Activated CD8-positive, alpha-beta memory T cell treated with anti-CD3 and anti-CD28 coated beads for 36 hours (primary cell): ENCODE data around the gene TUBA1C. TPM values are rescaled to one million over a fixed set of nuclear protein-coding genes. Genes with fewer than 3 reads are reported as not detected.
"Not testable (repeated sequence)": the region's sequence is repeated elsewhere in the genome, so short reads cannot be mapped to it uniquely, and the experiment has no call there.

Experiments used
- CTCF ChIA-PET: fragments of 350-600 bp; sonication (Branson Sonifier 250); formaldehyde crosslinking; loops from one replicate; lab custom pipeline; 2021; ENCODE audit warnings: antibody characterized with exemption; lab: Charles Lee
- POLR2A ChIA-PET: fragments of 350-600 bp; sonication (Branson Sonifier 250); formaldehyde crosslinking; loops from one replicate; lab custom pipeline; 2021; ENCODE audit warnings: antibody characterized with exemption; lab: Charles Lee
- total RNA-seq, 2 experiments: library from RNA; stranded (reverse); gene quantifications; one replicate each; pipeline ENCODE4 v1.2.3, GENCODE V29; 2021

Gene TUBA1C
- total RNA-seq, 2 experiments from 2014 or later, result 340 to 347 TPM

- ChIA-PET CTCF (interaction anchor here (1.0 to 1.9 kb wide), 4 partner anchors 10 to 81 kb away, joined by 3 to 5 read pairs (median 4); no protein-coding TSS in a partner anchor), POLR2A (no interaction called here)
Observed at GRCh38 chr12:49276304-49277290, 11.7 kb downstream of the TUBA1C start.

- CTCF ChIA-PET, result interaction anchor here (1.5 to 1.9 kb wide), 2 partner anchors 64 to 80 kb away, joined by 4 to 5 read pairs; no protein-coding TSS in a partner anchor
- POLR2A ChIA-PET, result no interaction called here
Observed at GRCh38 chr12:49277466-49277865, 12.6 kb downstream of the TUBA1C start.

- CTCF ChIA-PET, result interaction anchor here (1.0 to 1.6 kb wide), 2 partner anchors 10 to 62 kb away, joined by 4 to 6 read pairs; no protein-coding TSS in a partner anchor
- POLR2A ChIA-PET, result interaction anchor here (1.1 kb wide), 1 partner anchor 14 kb away, joined by 3 read pairs; no protein-coding TSS in a partner anchor
Observed at GRCh38 chr12:49279706-49280159, 14.9 kb downstream of the TUBA1C start.

GRCh38 chr12:49280545-49280944 is 15.7 kb downstream of the TUBA1C start:
- POLR2A ChIA-PET, result not testable (repeated sequence)
- CTCF ChIA-PET, result interaction anchor here (1.6 kb wide), 1 partner anchor 62 kb away, joined by 6 read pairs; no protein-coding TSS in a partner anchor

- CTCF ChIA-PET, result interaction anchor here (0.7 kb wide), 2 partner anchors 11 to 187 kb away, joined by 3 read pairs; no protein-coding TSS in a partner anchor
- POLR2A ChIA-PET, result no interaction called here
Observed at GRCh38 chr12:49282302-49282701, 17.4 kb downstream of the TUBA1C start.

GRCh38 chr12:49282740-49283375 is 18.0 kb downstream of the TUBA1C start:
- CTCF ChIA-PET, result interaction anchor here (0.7 to 1.0 kb wide), 3 partner anchors 10 to 188 kb away, joined by 3 read pairs; no protein-coding TSS in a partner anchor
- POLR2A ChIA-PET, result not testable (repeated sequence)

GRCh38 chr12:49283541-49284429 is 18.9 kb downstream of the TUBA1C start:
- ChIA-PET CTCF (interaction anchor here (0.6 to 2.3 kb wide), 4 partner anchors 9 to 64 kb away, joined by 3 to 8 read pairs (median 5); no protein-coding TSS in a partner anchor), POLR2A (no interaction called here)

GRCh38 chr12:49284672-49285071 is 19.8 kb downstream of the TUBA1C start:
- POLR2A ChIA-PET, result no interaction called here
- CTCF ChIA-PET, result interaction anchor here (0.6 to 2.3 kb wide), 5 partner anchors 10 to 282 kb away, joined by 4 to 8 read pairs (median 5); partner anchors contain the start of gene DNAJC22

- POLR2A ChIA-PET, result no interaction called here
- CTCF ChIA-PET, result interaction anchor here (0.9 to 9.4 kb wide), 8 partner anchors 9 to 71 kb away, joined by 3 to 62 read pairs (median 6); partner anchors contain the start of genes C1QL4 and DNAJC22
Observed at GRCh38 chr12:49287876-49288275, 23.0 kb downstream of the TUBA1C start.

- ChIA-PET POLR2A (interaction anchor here (1.0 kb wide), 1 partner anchor 14 kb away, joined by 3 read pairs; no protein-coding TSS in a partner anchor), CTCF (interaction anchor here (0.7 to 9.4 kb wide), 12 partner anchors 9 to 226 kb away, joined by 3 to 62 read pairs (median 4); partner anchors contain the start of genes C1QL4, DNAJC22 and TROAP)
Observed at GRCh38 chr12:49288412-49288853, 23.6 kb downstream of the TUBA1C start.

GRCh38 chr12:49288922-49289555 is 24.2 kb downstream of the TUBA1C start:
- ChIA-PET CTCF (interaction anchor here (0.7 to 9.4 kb wide), 13 partner anchors 8 to 225 kb away, joined by 3 to 62 read pairs (median 4); partner anchors contain the start of genes C1QL4, DNAJC22 and TROAP), POLR2A (interaction anchor here (1.0 kb wide), 1 partner anchor 15 kb away, joined by 3 read pairs; no protein-coding TSS in a partner anchor)

GRCh38 chr12:49292729-49293055 is 27.8 kb downstream of the TUBA1C start:
- CTCF ChIA-PET, result interaction anchor here (0.6 to 9.4 kb wide), 5 partner anchors 10 to 55 kb away, joined by 3 to 62 read pairs (median 5); partner anchors contain the start of genes C1QL4 and DNAJC22
- POLR2A ChIA-PET, result no interaction called here

GRCh38 chr12:49293056-49293956 is 28.4 kb downstream of the TUBA1C start:
- ChIA-PET POLR2A (no interaction called here), CTCF (interaction anchor here (0.6 to 9.4 kb wide), 8 partner anchors 11 to 64 kb away, joined by 3 to 62 read pairs (median 10); partner anchors contain the start of genes C1QL4, DNAJC22 and TROAP)

- POLR2A ChIA-PET, result no interaction called here
- CTCF ChIA-PET, result interaction anchor here (1.1 to 9.4 kb wide), 8 partner anchors 28 to 318 kb away, joined by 3 to 62 read pairs (median 14); partner anchors contain the start of genes C1QL4, DNAJC22 and TROAP
Observed at GRCh38 chr12:49294086-49294803, 29.4 kb downstream of the TUBA1C start.

- ChIA-PET CTCF (interaction anchor here (1.1 to 9.4 kb wide), 8 partner anchors 28 to 319 kb away, joined by 3 to 62 read pairs (median 14); partner anchors contain the start of genes C1QL4, DNAJC22 and TROAP), POLR2A (no interaction called here)
Observed at GRCh38 chr12:49294804-49295081, 29.9 kb downstream of the TUBA1C start.
